HG02763 (cell line): ENCODE results near the gene ZNF831.
A peak's percentile ranks its signal among the peaks of the same experiment; 100 is the strongest.

ENCODE experiments used
- ATAC-seq: cut with Tn5 transposase; IDR thresholded peaks from one replicate; pipeline ENCODE4 v1.9.1; 2021; ENCODE audit warnings: mild to moderate bottlenecking, moderate library complexity; ENCODE audit not compliant: unreplicated experiment

Gene ZNF831

DNA sequence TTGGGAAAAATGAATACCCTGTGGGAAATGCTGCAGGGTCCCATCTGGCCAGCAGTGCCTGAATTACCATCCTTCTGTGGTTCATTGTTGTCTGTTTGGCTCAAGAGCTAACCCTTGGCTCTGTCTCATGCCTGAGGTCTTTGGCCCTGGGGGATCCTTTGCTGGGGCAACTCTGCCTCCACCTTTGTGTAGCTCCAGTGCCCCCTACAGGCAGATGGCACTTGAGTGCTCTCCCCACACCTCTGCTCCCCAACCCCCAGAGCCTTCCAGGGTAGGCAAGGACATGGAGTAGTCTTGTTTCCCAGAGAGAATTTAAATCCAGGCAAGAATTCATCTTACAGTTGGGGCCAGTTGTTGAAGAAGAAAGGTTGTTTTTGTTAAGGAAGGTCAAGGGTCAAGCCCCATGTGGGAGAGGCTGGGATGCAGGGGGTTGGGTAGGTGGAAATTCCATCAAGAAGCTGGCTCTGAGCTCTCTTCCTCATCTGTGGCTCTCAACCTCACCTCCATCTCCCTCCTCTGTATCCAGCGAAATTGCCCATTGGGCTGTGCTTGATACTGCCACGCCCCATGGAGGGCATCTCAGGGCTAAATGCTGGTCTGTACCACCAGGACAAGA lies 44.2 kb downstream of the ZNF831 start:
- ATAC-seq, result no peak

DNA sequence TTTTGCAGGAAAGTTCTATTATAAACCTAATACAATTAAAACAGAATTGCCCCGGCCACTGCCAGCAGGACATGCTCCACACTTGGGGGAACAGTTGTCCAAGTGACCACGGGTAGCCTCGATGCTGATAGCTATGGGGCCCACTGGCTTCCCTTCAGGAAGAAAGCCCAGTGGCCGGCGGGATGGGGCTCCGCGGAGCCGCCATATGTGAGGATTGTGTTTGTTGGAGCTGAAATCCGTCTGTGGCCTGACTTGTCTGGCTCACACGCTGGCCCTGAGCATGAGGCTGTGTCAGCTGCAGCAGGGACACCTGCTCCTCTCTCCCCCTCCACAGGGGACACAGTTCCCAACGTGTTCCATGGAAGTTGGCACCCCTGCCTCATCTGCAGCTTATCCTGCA lies 46.6 kb downstream of the ZNF831 start:
- ATAC-seq, result no peak

DNA sequence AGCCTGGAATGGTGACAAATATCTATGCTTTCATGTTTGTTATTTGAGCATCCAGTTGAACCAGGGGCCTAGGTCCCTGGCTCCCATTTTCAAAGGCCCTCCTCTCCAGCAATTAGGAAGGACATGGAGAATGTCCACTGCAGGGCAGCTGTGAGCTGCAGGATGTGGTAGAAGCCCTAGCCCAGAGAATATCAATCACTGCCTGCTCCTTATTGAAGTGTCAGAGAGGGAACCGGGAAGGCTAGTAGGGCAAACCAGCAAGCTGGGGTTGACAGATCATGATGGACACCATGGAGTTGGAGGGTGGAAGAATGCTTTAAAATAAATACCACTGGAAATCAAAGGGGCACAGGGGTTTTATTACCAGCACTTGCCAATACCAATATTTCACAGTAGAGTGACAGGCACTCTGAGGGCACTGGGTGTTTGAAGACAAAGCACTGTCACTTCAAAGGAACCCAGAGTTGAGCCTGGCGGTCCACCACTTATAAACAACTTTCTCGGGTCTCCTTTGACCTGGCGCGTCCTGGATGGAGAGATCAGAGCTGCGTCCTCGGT lies 47.7 kb downstream of the ZNF831 start:
- no peak for ATAC-seq

DNA sequence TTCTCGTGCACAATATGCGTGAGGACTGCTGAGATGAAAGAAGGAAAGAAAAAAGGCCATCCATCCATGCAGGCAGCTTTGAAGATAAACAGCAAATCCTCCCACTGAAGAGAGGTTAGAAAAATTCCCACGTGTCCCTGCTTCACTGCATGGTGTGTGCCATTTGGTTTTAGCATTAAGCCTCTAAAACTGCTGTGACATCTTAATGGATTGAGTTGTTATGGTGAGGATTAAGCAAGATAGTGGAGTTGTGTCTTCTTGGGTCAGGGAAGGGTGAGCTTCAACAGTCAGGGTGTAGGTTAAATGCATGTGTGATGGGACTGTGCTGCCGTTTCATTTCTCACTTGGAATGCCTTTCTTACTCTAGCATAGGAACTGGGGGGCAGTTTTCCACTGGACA lies 50.5 kb downstream of the ZNF831 start:
- no peak for ATAC-seq

DNA sequence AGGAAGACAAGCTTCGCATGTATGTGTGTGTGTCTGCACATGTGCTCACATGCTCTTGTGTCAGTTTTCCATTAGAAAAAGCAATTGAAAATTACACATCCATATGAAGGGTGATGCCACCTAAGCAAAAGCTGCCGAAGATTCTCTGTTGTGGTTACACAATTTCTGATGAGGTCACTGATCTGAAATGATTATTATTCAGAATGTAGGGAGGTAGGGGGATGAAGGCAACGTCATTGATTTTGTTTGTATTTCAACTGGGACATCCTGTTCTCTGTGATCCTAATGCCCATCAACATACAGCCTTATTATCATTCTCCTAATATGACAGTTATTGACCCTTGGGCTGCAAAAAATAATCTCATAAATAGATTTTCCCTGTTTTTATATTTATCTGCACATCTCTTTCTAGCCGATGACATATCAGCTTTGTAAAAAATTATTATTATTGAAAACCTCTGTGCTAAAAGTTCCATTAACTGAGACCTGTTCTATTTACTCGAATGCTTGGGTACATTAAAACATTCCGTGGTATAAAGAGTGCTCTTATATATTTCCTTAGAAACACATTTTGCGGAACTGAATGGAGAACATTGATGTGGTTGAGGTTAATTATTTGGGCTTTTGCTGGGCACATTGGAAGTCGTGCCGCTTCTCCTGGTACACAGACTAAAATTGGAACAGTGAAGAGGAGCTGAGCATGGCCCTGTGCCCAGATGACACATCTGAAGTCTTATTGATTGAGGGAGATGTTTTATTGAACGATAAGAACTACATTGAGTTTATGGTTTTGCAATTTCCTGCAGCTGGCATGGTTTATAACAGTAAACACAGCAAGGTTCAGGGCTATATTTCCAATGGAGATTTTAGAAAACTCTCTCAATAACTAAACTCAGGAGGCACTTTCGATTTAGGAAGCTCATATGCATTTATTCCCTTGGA lies 51.3 kb downstream of the ZNF831 start:
- no peak for ATAC-seq

DNA sequence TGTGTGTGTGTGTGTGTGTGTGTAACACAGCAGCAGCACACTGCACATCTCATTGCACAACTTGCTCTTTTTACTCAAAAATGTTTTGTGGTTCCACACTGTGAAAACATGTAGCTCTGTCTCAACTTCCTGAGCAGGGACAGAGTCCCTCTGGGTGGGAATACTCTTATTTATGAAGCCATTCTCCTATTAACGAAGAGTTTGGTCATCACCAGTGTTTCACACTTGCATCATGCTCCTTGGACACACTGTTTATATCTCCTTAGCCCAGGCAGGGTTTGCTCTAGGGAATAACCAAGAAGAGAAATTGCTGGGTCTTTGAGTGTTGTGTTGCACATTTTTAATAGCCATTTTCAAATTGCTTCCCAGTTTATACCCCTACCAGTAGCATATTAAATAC lies 53.6 kb downstream of the ZNF831 start:
- ATAC-seq, result no peak

DNA sequence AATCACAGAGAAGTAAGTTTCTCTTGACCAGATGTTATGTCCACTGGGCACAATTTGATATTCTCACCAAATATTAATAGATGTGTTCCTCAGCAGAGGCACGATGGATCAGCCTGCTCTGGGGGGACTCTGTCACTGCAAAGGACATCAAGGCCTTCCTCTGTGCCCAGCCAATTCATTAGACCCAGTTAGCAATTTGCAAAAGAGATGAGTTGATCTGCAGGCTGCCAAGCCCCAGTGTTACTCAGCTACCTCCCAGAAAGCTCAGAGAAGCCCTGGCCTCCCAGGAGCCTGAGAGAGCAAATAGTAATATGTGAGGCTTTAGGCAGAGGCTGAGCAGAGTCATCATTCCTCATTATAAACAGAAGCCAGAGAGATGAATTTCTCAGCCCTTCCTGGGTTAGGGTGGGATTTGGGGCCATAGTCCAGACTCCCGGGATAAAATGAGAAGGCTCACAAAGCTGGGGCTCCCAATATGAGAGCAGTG lies 54.2 kb downstream of the ZNF831 start:
- ATAC-seq, result no peak

DNA sequence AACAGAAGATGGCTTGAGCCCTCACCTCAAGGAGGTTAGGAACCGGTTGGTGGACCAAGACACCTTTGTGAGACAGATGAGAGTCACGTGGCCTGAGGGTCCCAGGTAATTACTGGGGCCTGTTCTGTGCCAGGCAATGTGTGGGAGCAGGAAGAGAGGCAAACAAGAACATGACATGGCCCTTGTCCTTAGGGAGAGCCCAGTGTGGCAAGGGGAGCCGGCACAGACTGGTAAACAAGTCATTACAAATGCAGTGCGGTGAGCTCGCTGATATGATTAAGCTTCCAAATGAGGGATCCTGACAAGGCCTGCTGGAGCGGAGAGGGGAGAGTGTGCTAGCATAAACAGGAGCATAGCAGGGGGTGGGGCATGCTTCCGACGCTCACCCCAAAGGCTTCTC lies 55.6 kb downstream of the ZNF831 start:
- no peak for ATAC-seq

DNA sequence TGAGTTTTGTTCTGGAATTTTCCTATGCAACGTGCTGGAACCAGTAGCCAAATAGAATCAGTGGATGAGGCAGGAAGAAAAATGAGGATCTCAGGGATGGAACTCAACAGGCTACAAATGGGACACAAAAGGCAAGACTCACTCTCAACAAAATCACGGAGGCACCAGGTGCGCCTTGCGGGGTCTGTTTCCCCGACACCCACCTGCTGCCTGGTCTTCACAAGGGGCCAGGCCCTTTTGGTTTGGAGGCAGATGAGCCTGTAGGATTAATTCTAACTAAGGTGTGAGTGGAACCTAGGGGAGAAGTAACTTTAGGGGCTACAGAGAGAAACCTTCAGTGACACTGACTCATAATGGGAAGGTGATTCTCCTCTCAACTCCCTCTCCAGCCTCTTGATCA lies 56.5 kb downstream of the ZNF831 start:
- ATAC-seq, result no peak

DNA sequence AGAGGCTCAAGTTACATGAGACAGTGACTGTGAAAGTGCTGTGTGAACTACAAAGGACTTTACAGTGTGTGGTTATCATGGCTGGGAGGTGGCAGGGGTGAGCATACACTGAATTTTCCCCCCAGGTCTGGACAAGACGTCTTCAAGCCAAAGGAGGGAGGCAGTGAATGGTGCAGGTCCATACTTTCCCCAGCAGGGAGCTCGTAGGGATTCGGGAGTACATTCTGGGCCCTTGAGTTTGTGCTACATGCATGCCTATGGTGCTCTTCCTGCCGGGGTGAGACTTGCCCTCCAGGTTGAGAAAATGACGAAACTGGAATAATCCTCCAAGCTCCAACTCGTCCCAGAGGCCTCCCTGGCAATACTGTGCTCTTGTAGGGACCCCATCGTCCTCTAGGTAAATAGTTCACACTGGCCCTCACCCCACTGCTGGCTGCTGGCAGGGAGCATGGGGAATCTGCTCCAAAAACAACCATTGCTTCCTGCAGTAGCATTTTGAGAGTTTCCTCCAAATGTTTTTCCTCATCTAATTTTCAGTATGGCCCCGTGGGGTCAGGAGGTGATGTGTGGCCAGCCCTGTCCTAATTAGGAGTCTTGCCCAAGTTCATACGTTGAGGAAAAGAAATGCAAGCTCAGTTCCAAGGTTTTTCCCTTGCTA lies 57.6 kb downstream of the ZNF831 start:
- no peak for ATAC-seq

DNA sequence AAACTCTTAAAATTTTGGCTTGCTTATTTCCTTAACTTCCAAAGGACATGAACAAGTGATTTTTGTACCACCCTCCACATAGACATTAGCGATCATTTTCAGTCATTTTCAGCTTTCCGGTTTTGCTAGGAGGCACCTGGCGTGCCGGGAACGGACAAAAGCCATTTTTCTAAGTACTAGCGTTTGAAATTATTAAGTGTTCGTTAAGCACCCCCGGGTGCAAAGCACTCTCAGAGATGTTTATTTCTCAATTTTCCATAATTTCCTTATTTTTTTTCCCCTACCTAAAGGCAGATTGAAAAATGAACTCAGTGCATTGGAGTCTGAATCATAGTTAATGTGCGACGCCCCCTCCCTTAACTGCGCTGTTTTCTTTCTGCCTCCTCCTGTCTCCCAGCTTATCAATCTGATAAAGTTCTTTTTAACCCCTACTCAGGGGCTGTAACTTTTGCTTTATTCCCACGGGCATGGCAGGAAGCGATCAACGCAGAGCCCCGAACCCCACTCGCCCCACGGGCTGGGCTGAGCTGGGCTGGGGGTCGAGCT lies 58.2 kb downstream of the ZNF831 start:
- no peak for ATAC-seq

DNA sequence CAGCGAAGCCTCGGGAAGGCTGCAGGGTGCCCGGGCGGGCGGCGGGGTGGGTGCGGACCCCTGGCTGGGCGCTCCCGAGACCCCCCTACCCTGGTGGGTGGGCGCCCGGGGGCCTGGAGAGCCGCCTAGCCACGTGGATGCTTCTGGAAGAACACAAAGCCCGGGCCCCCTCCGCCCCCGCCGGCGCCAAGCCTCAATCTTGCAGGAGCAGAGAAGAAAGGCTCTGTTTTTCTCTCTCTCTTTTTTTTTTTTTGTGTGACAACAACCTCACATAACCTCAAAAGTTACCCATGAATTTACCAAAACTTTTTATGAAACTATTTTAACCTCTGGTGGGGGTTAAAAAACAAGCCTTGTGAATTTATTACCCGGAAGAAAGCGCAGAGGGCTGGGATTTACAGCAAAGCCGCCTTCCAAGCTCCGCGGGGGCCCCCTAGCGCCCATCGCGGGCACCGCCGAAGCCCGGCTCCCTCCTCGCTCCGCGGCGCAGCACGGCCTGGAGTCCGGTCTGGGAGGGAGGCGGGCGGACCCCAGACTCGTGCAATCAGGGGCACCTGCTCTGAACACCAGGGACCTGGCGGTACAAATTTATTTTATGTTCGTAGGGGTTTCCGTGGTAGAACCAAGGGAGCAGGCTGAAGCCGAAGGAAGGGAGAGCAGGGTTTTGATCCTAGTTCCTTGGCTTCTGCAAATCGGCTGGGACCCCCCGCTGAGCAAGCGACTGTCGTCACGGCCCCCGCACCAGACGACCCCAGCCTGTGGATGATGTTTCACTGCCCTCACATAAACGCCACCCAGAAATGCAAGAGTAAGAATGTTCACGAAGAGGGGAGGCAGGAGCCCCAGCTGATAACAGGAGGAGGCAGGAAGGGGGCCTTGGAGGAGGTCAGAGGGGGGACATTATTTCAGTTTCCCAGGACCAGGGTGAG lies 58.9 kb downstream of the ZNF831 start:
- ATAC-seq, result peak; percentile 64

DNA sequence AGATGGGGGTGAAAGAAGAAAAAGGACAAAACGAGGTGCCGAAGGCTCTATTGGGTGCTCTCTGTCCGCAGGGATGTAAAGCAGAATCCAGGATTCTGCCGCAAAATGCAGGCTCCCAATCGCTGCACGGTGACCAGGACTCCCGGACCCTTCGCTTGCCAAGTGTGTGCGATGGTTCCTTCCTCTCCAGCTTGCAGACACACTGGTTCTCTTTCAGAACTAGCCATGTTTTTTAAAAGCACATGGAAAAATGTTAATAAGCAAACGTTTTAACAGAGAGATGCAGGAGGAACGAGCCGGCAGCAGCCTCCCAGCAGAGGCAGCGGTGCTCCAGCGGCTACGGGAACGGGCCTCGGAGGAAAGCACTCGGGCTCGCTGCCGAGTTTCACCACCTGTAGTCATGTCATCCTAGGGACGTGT lies 59.6 kb downstream of the ZNF831 start:
- ATAC-seq, result no peak

DNA sequence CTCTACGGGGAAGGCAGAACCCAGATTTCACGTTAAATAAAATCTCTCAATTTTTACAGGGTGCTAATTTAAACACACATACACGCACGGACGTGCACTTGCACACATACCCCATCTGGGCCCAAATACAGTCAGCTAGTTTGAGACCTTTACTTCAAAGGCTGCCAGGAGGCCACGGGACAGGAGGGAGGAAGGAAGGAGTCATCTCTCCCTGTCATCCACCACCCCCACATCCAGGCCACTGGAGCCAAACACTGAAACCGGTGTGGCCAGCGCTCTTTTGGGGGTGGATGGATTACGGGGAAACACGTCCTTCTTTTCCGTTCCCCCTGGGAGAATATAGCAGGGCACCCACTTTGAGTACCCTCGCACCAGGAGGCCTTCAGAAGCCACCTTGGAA lies 60.1 kb downstream of the ZNF831 start:
- ATAC-seq, result no peak

DNA sequence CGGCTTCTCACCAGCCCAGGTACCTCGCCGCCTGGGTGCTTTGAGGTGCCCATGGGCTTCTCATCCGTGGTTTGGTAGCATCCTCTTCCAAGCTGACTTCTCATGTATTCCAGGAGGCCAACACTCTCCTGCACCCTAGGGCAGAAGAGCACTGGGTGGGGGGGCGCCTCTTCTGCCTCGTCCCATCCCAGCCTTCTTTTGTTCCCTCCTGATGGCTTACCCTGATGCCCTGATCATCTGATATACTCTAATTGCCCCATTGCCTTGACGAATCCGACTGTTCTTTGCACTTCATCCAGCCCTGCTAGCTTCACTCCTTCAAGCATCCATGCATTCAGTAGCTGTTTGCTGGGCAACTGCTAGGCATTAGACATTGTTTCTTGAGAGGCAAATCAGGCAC lies 60.6 kb downstream of the ZNF831 start:
- ATAC-seq, result no peak

DNA sequence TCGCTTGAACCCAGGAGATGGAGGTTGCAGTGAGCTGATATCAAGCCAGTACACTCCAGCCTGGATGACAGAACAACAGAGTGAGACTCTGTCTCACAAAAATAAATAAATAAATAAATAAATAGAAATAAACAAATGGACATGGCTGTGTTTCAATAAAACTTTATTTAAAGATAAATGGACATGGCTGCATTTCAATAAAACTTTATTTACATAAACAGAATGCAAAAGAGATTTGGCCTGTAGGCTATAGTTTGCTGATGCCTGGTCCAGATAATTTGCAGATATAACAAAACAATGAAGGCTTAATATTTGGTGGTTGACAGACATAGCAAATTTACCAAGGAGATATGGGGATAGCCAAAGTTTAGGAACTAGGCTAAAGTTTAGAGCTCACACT lies 66.8 kb downstream of the ZNF831 start:
- no peak for ATAC-seq

DNA sequence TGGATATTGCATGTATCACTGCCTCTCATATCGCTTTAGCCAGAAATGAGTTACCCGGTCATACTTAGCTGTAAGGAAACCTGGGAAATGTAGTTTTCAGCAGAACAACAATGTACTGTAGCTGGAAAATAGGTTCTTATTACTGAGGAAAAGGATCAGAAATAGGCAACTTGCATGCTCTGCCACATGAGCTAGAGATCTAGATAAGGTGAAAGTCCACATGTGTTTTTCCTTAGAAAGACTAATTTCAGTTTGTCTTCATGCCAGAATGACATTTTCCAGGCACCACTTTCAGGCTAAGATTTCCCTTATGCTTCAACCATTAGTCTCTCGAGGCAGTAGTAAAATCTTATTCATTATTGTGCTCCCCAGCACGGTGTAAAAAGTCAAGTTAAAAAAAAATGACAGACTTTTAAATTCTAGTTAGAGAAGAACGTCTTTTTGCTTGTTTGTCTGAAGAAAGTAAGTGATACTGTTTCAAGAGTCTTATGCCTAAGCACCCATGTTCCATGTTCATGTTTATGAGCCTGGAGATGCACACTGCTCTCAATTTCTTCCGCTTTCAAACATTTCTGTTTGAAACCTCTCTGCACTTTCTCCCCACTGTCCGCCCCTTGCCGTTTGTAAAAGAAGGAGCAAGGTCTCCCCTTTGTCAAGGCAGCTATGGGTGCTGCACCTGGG lies 67.6 kb downstream of the ZNF831 start:
- no peak for ATAC-seq

DNA sequence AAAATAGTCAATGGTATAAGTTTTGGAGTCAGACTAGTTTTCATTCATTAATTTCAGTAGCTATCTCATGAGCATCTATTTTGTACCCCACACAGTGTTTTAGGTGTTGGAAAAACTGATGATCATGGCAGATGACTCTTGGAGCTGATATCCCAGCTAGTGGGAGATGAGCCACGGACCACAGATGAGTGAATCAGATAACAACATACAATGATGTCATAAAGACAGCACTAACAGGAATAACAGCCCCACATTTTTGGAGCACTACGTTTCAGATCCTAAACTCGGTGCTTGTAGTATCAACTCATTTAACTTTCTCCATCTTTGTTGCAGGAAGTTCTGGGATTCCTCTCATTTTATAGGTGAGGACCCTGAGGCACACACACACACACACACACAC lies 69.0 kb downstream of the ZNF831 start:
- no peak for ATAC-seq

DNA sequence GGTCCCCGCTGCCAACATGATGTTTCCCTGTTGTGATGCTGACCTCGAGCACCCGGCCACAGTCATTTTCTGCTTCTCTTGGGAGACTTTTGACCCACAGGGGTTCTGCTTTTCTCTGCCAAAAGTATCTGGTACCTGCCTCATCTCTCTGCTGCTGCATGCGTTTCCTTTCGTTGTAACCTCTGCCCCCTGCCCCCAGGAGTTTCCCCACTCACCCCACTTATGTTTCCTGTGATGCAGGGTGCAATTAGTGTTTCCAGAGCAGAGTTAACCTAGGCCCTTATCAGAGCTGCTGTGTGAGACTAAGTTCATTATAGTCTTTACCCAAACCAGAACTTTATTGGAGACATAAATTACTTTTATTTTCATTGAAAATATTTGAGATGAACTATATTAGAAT lies 71.6 kb downstream of the ZNF831 start:
- ATAC-seq, result no peak

DNA sequence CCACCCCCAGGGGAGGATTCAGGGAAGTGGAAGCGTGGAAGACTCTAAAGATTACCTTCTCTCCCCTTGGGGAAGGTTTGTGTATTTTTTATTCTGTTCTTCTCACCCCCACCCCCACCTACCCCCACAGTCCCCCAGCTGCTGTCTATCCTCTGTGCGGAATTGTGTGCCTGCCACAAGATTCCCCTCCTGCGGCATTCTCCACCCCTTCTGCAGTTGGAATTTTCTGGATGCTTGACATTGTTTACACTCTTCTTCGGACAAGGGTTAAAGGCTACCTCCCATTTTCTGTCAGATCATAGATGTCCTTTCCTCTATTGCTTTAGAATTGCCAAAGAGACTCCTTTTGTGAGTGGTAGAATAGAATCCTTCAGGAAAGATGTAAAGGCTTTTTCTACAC lies 76.4 kb downstream of the ZNF831 start:
- ATAC-seq, result no peak
